H1 (cell line): ENCODE results near the gene CGREF1. TPM values are rescaled to one million over a fixed set of nuclear protein-coding genes. Genes with fewer than 3 reads are reported as not detected.

ENCODE experiments used
- CHD7 ChIP-seq: fragments of 300-600 bp; sonication (generic); IDR thresholded peaks from 2 replicates; pipeline ENCODE4 v1.7.1; 2012; ENCODE audit warnings: low read length, moderate library complexity, mild to moderate bottlenecking, inconsistent platforms; ENCODE audit not compliant: insufficient replicate concordance
- CREB1 ChIP-seq: IDR thresholded peaks from 2 replicates; pipeline ENCODE4 v1.6.1; 2012; ENCODE audit warnings: inconsistent platforms
- HDAC2 ChIP-seq, 2 experiments: fragments of 300-600 bp in 1 of 2; sonication (generic) in 1 of 2; IDR thresholded peaks; 2 replicates each; pipeline ENCODE4 v1.6.1; 2011 to 2012; ENCODE audit warnings: low read depth in 2 of 2, low read length in 2 of 2, mild to moderate bottlenecking in 2 of 2, moderate library complexity in 2 of 2, borderline replicate concordance in 1 of 2, inconsistent platforms in 1 of 2
- RAD21 ChIP-seq, 2 experiments: IDR thresholded peaks in 1 of 2; conservative IDR thresholded peaks in 1 of 2; 2 replicates each; pipeline ENCODE4 v1.6.1; 2011; ENCODE audit warnings: low read depth in 2 of 2, low read length in 2 of 2, improper control_type of control experiment in 1 of 2, inconsistent platforms in 1 of 2, mild to moderate bottlenecking in 1 of 2, moderate library complexity in 1 of 2
- TAF1 ChIP-seq: IDR thresholded peaks from 2 replicates; pipeline ENCODE4 v1.6.1; 2011; ENCODE audit warnings: mild to moderate bottlenecking, low read depth, low read length
- TBP ChIP-seq: IDR thresholded peaks from 2 replicates; pipeline ENCODE4 v1.6.1; 2011; ENCODE audit warnings: low read depth, low read length, improper control_type of control experiment
- YY1 ChIP-seq: IDR thresholded peaks from 2 replicates; pipeline ENCODE4 v1.6.1; 2011; ENCODE audit warnings: low read depth, mild to moderate bottlenecking, low read length
- polyA plus RNA-seq, 7 experiments: library from polyadenylated mRNA; depleted of rRNA in 3 of 7; stranded (reverse) in 5 of 7; unstranded in 2 of 7; fragments of >200 nt in 5 of 7; fragments of 200-250 nt in 2 of 7; gene quantifications; 1 replicate in 5 of 7; 2 replicates in 1 of 7; 4 replicates in 1 of 7; pipeline versions ENCODE4 v1.2.1 to v1.2.3, GENCODE V29; 2011 to 2013; ENCODE audit warnings: missing spikeins in 2 of 7, mixed read lengths in 2 of 7
- total RNA-seq: library from RNA; stranded (reverse); fragmentation: NEBNext Ultra II Directional; extraction: Animal tissue kit (Norgen Biotek cat#: 25700); gene quantifications from 2 replicates; pipeline ENCODE4 v1.2.1, GENCODE V29; 2021
- TF ChIP-seq, protein P1 (sequence below), 3 experiments: IDR thresholded peaks; 1 replicate in 2 of 3; 2 replicates in 1 of 3; pipeline versions ENCODE4 v1.5.1 to v1.6.1; 2011; ENCODE audit warnings: low read length in 3 of 3, mild to moderate bottlenecking in 3 of 3, inconsistent platforms in 2 of 3, low read depth in 1 of 3, moderate library complexity in 1 of 3; ENCODE audit not compliant: insufficient read depth in 1 of 3; ENCODE audit errors: control extremely low read depth in 1 of 3

CGREF1 gene
- total and polyA plus RNA-seq, 2 of the 8 experiments (the other 6 are each of a cell fraction or from before 2014, with no cell fraction given) = 2.5 to 3.4 TPM

DNA sequence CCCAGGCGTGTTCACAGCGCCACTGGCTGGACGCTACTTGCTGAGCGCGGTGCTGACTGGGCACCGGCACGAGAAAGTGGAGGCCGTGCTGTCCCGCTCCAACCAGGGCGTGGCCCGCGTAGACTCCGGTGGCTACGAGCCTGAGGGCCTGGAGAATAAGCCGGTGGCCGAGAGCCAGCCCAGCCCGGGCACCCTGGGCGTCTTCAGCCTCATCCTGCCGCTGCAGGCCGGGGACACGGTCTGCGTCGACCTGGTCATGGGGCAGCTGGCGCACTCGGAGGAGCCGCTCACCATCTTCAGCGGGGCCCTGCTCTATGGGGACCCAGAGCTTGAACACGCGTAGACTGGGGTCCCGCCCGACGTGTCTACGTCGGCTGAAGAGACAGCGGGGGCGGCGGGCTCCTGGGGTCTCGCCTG, 33.2 kb downstream of the CGREF1 start (continued):
- TF ChIP-seq HDAC2 (IDR thresholded peaks at IDR 0.05; ENCODE audit: borderline replicate concordance in 1 of 2, low read depth in 2 of 2, low read length in 2 of 2) (0 out of 4 replicates have a peak, but pooled peaks of 1 of the 2 experiments have one; percentile 71), CREB1 (0 out of 2 replicates have a peak, but pooled peaks have one; percentile 24), TBP (no peak), TAF1 (0 out of 2 replicates have a peak, but pooled peaks have one; percentile 1), YY1 (0 out of 2 replicates have a peak, but pooled peaks have one; percentile 13), CHD7 (no peak), RAD21 (IDR thresholded peaks at IDR 0.05 in 1 of 2, conservative IDR thresholded peaks at IDR 0.05 in 1 of 2; ENCODE audit: low read depth in 2 of 2, low read length in 2 of 2) (peak; percentile 45 to 57)
- TF ChIP-seq, protein P1, sequence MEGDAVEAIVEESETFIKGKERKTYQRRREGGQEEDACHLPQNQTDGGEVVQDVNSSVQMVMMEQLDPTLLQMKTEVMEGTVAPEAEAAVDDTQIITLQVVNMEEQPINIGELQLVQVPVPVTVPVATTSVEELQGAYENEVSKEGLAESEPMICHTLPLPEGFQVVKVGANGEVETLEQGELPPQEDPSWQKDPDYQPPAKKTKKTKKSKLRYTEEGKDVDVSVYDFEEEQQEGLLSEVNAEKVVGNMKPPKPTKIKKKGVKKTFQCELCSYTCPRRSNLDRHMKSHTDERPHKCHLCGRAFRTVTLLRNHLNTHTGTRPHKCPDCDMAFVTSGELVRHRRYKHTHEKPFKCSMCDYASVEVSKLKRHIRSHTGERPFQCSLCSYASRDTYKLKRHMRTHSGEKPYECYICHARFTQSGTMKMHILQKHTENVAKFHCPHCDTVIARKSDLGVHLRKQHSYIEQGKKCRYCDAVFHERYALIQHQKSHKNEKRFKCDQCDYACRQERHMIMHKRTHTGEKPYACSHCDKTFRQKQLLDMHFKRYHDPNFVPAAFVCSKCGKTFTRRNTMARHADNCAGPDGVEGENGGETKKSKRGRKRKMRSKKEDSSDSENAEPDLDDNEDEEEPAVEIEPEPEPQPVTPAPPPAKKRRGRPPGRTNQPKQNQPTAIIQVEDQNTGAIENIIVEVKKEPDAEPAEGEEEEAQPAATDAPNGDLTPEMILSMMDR (IDR thresholded peaks at IDR 0.05; ENCODE audit: control extremely low read depth in 1 of 3, insufficient read depth in 1 of 3, low read depth in 1 of 3, low read length in 3 of 3) = peak in 2 of 3 experiments; percentile 40 to 51; a peak in 2 of 4 replicates
